Activated CD4-positive, alpha-beta T cell treated with anti-CD3 and anti-CD28 coated beads, Interleukin-2, amount 50 U/mL, for 24 hours (primary cell): Measurements from ENCODE around the gene CHTOP.
"Not testable (repeated sequence)": the region's sequence is repeated elsewhere in the genome, so short reads cannot be mapped to it uniquely, and the experiment has no call there.

Experiments used
- DNase-seq, 2 donors: peaks; one replicate each; pipeline ENCODE4 v3.0.0-alpha.2; 2020; ENCODE audit warnings: low read depth in 1 of 2, low spot score in 1 of 2

The CHTOP gene

GRCh38 chr1:153659175-153659534, 25.3 kb downstream of the CHTOP start:
- DNase-seq, result no peak

- DNase-seq, result no peak
Measured at GRCh38 chr1:153659656-153660055, 25.8 kb downstream of the CHTOP start.

- no peak for DNase-seq
Measured at GRCh38 chr1:153661111-153661708, 27.3 kb downstream of the CHTOP start.

- no peak for DNase-seq
Measured at GRCh38 chr1:153662269-153662668, 28.4 kb downstream of the CHTOP start.

GRCh38 chr1:153663211-153663610, 29.3 kb downstream of the CHTOP start:
- no peak for DNase-seq

- DNase-seq, result no peak
Measured at GRCh38 chr1:153667439-153667838, 33.6 kb downstream of the CHTOP start.

- not testable (repeated sequence) for DNase-seq
Measured at GRCh38 chr1:153668672-153669071, 34.8 kb downstream of the CHTOP start.

- no peak for DNase-seq
Measured at GRCh38 chr1:153669606-153670005, 35.7 kb downstream of the CHTOP start.

GRCh38 chr1:153670257-153670858, 36.5 kb downstream of the CHTOP start:
- DNase-seq, result peak in 1 of 2 donors; percentile 13

- peak; percentile 88 to 97 for DNase-seq
Measured at GRCh38 chr1:153670859-153671627, 37.2 kb downstream of the CHTOP start, which contains the start of gene ILF2. Gene ILF2 (minus strand): TSS chr1:153670993. CDS start chr1:153670922, 71 bp downstream.

- peak; percentile 36 to 42 for DNase-seq
Measured at GRCh38 chr1:153671628-153672353, 37.9 kb downstream of the CHTOP start.

GRCh38 chr1:153673511-153673910, 39.6 kb downstream of the CHTOP start:
- no peak for DNase-seq

- DNase-seq, result peak in 1 of 2 donors; percentile 17
Measured at GRCh38 chr1:153677718-153678518, 44.1 kb downstream of the CHTOP start.

GRCh38 chr1:153678519-153679336, 44.9 kb downstream of the CHTOP start, which contains the start of gene NPR1:
Gene NPR1 (plus strand): TSS chr1:153678688. CDS start chr1:153679109, 421 bp downstream.
- no peak for DNase-seq

GRCh38 chr1:153679337-153680119, 45.7 kb downstream of the CHTOP start:
- no peak for DNase-seq

GRCh38 chr1:153680120-153680403, 46.2 kb downstream of the CHTOP start:
- DNase-seq, result no peak

- DNase-seq, result no peak
Measured at GRCh38 chr1:153682730-153683129, 48.9 kb downstream of the CHTOP start.

GRCh38 chr1:153683854-153684253, 50.0 kb downstream of the CHTOP start:
- DNase-seq, result no peak

GRCh38 chr1:153684892-153685291, 51.0 kb downstream of the CHTOP start:
- no peak for DNase-seq
